ENCODE data around the gene TMEM131L.

DNA sequence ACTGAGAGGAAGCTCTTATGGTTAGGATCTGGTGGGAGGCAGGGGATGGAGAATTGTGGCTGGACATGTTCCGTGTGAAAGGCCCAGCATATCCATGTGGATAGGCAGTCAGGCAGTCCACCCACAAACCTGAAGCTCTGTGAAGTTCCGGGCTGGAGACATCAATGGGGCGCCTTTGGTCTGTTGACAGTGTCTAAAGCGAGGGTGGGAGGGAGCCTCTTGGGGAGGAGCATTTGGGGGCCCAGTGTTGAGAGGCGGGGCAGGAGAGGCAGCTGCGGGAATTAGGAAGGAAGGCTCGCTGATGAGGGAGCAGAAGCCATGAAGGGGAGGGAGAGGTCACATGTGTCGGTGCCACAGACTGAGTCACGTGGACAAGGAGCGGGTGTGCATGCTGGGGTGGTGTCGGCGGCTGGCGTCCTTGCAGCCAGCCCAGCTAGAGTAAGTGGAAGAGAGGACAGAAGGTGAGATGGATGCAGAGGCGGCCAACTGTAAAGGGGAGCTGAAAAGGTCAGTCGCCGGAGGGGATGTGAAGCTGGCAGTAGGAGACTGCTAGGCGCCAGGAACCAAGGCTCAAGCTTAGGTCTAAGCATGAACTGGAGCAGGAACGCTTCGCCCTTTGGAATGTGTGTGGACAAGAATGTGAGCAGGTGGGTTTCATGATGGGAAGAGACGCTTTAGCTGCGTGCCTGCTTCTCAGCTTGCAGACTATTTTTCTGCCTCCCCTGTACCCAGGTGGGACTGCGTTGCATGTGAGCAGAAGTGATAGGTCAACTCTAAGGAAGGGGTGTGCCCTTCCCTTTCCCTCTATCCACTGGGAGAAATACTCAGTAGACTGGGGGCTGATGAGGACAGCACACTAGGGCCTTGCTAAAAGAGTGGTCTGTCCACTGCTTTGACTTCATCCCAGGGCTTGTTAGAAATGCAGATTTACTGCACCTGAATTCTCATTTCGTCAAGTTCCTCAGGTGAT, 174.0 kb downstream of the TMEM131L start:
- TF ChIP-seq, protein P1, sequence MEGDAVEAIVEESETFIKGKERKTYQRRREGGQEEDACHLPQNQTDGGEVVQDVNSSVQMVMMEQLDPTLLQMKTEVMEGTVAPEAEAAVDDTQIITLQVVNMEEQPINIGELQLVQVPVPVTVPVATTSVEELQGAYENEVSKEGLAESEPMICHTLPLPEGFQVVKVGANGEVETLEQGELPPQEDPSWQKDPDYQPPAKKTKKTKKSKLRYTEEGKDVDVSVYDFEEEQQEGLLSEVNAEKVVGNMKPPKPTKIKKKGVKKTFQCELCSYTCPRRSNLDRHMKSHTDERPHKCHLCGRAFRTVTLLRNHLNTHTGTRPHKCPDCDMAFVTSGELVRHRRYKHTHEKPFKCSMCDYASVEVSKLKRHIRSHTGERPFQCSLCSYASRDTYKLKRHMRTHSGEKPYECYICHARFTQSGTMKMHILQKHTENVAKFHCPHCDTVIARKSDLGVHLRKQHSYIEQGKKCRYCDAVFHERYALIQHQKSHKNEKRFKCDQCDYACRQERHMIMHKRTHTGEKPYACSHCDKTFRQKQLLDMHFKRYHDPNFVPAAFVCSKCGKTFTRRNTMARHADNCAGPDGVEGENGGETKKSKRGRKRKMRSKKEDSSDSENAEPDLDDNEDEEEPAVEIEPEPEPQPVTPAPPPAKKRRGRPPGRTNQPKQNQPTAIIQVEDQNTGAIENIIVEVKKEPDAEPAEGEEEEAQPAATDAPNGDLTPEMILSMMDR (IDR thresholded peaks at IDR 0.05; ENCODE audit: low read depth, low read length, poor library complexity, severe bottlenecking) = no peak
- no peak for TF ChIP-seq EZH2phosphoT487 (IDR thresholded peaks at IDR 0.05; ENCODE audit: borderline replicate concordance, low read length)
